GM23248 (cell line): Measurements from ENCODE around the gene SRRT. TPM values are rescaled to one million over a fixed set of nuclear protein-coding genes. Genes with fewer than 3 reads are reported as not detected.

Experiments used
- DNase-seq: peaks from one replicate; pipeline ENCODE4 v3.0.0-alpha.2; 2015
- H2AFZ ChIP-seq: fragments of 200-600 bp; sonication (generic); 2 replicates; pipeline ENCODE4 v1.6.1; 2016; ENCODE audit warnings: antibody characterized with exemption
- H3F3A ChIP-seq: fragments of 200-600 bp; sonication (generic); 2 replicates; pipeline ENCODE4 v1.6.1; 2016; ENCODE audit warnings: mild to moderate bottlenecking, antibody characterized with exemption, mixed run types; ENCODE audit not compliant: insufficient read depth
- H3K27ac ChIP-seq: fragments of 200-600 bp; sonication (generic); 2 replicates; pipeline ENCODE4 v1.5.1; 2016; ENCODE audit warnings: mild to moderate bottlenecking
- H3K27me3 ChIP-seq: fragments of 200-600 bp; sonication (generic); replicated peaks from 2 replicates; pipeline ENCODE4 v1.6.1; 2016; ENCODE audit warnings: mild to moderate bottlenecking; ENCODE audit not compliant: insufficient read depth
- H3K36me3 ChIP-seq: fragments of 200-600 bp; sonication (generic); 2 replicates; pipeline ENCODE4 v1.6.1; 2016; ENCODE audit warnings: low read depth, mild to moderate bottlenecking
- H3K4me1 ChIP-seq: fragments of 200-600 bp; sonication (generic); 2 replicates; pipeline ENCODE4 v1.6.1; 2016; ENCODE audit warnings: mild to moderate bottlenecking; ENCODE audit not compliant: insufficient read depth
- H3K4me2 ChIP-seq: fragments of 200-600 bp; sonication (generic); one replicate; pipeline ENCODE4 v1.6.1; 2016; ENCODE audit warnings: mild to moderate bottlenecking; ENCODE audit not compliant: unreplicated experiment
- H3K4me3 ChIP-seq: fragments of 200-600 bp; sonication (generic); 2 replicates; pipeline ENCODE4 v1.5.1; 2016; ENCODE audit warnings: mild to moderate bottlenecking
- H3K79me2 ChIP-seq: fragments of 200-600 bp; sonication (generic); 2 replicates; pipeline ENCODE4 v1.6.1; 2016; ENCODE audit warnings: mild to moderate bottlenecking; ENCODE audit not compliant: insufficient read depth
- H3K9ac ChIP-seq: fragments of 200-600 bp; sonication (generic); 2 replicates; pipeline ENCODE4 v1.6.1; 2016; ENCODE audit warnings: mild to moderate bottlenecking
- H3K9me2 ChIP-seq: fragments of 200-600 bp; sonication (generic); 2 replicates; pipeline ENCODE4 v1.6.1; 2016; ENCODE audit warnings: mixed run types, mild to moderate bottlenecking, moderate library complexity; ENCODE audit not compliant: insufficient read depth
- H3K9me3 ChIP-seq: fragments of 200-600 bp; sonication (generic); one replicate; pipeline ENCODE4 v1.6.1; 2017; ENCODE audit warnings: low read depth
- H4K20me1 ChIP-seq: fragments of 200-600 bp; sonication (generic); 2 replicates; pipeline ENCODE4 v1.6.0; 2016; ENCODE audit not compliant: insufficient read depth
- EZH2 ChIP-seq: fragments of 200-600 bp; sonication (generic); IDR thresholded peaks from 2 replicates; pipeline ENCODE4 v1.6.1; 2018; ENCODE audit warnings: antibody characterized with exemption, mild to moderate bottlenecking; ENCODE audit not compliant: insufficient read depth, poor library complexity, severe bottlenecking
- EZH2phosphoT487 ChIP-seq: fragments of 200-600 bp; sonication (generic); IDR thresholded peaks from 2 replicates; pipeline ENCODE4 v1.6.1; 2018; ENCODE audit warnings: antibody characterized with exemption, moderate library complexity, mild to moderate bottlenecking, low read depth; ENCODE audit not compliant: insufficient read depth
- WGBS, 2 experiments: methylation state at CpG; one replicate each; pipeline ENCODE4 v1.1.6; 2015 to 2017; ENCODE audit warnings: low lambda C conversion rate in 2 of 2, low coverage in 1 of 2; ENCODE audit errors: missing lambda C conversion rate in 2 of 2; 5-methylcytosine and 5-hydroxymethylcytosine counted together
- in situ Hi-C: fragments of 300-500 bp; cut with MboI; formaldehyde crosslinking; loops from 2 replicates; pipeline ENCODE4 v1.15.0; 2020
- polyA plus RNA-seq: library from polyadenylated mRNA; unstranded; fragments of >200 nt; fragmentation: Nextera tagmentation; extraction: Ambion mirVana; gene quantifications from 2 replicates; pipeline ENCODE4 v1.2.1, GENCODE V29; 2016
- total RNA-seq: library from RNA; depleted of rRNA; stranded (reverse); fragments of >200 nt; shearing (Covaris generic); gene quantifications from 2 replicates; pipeline ENCODE4 v1.2.3, GENCODE V29; 2014

SRRT gene
- total and polyA plus RNA-seq, 2 experiments from 2014 or later: 57.1 to 74.9 TPM

GRCh38 chr7:100888988-100889750 lies 14.3 kb downstream of the SRRT start, which contains the start of gene UFSP1:
Gene UFSP1, minus strand, starts transcription at chr7:100889715. Its CDS starts 444 bp downstream, at chr7:100889271.
- Histone ChIP-seq H3K9me3 (no peaks in the 10 kb centered on the region), H3K4me3 (peak within 1 kb of the TSS; percentile 82), H3K36me3 (peaks cover 25% of the 10 kb centered on the region), H3K4me2 (peak within 1 kb of the TSS; percentile 84), H3K27me3 (no peaks in the 10 kb centered on the region), H3K9me2 (no peaks in the 10 kb centered on the region), H4K20me1 (no peaks in the 10 kb centered on the region), H3K4me1 (peaks cover 11% of the 10 kb centered on the region), H2AFZ (peak within 1 kb of the TSS; percentile 90), H3K27ac (peak within 1 kb of the TSS; percentile 77), H3F3A (peaks cover 18% of the 10 kb centered on the region; the same call in 1 of the 2 replicates), H3K79me2 (peaks cover 23% of the 10 kb centered on the region), H3K9ac (peak within 1 kb of the TSS; percentile 94)
- in situ Hi-C loops: no loop called here
- no peak for DNase-seq
- TF ChIP-seq EZH2phosphoT487 (no peak), EZH2 (no peak)
- 7% methylated on average over 47 to 50 of the region's 73 CpGs for WGBS, 2 experiments

GRCh38 chr7:100890653-100891567 lies 16.0 kb downstream of the SRRT start:
- in situ Hi-C loops: no loop called here
- peak overlapping the region; percentile 65; the same call in 1 of the 2 replicates for H3K9ac ChIP-seq
- 34 to 37% methylated on average over 18 to 43 of the region's 43 CpGs for WGBS, 2 experiments
- DNase-seq: no peak
- H3K4me3 ChIP-seq: peak overlapping the region; percentile 72
- H3K4me1 ChIP-seq: peaks cover 11% of the 10 kb centered on the region
- TF ChIP-seq EZH2phosphoT487 (no peak), EZH2 (no peak)
- no peaks in the 10 kb centered on the region for H3K9me2 ChIP-seq
- H3F3A ChIP-seq: 0 out of 2 replicates have a peak, but pooled peaks cover 14% of the 10 kb centered on the region
- H3K27me3 ChIP-seq: peaks cover 8% of the 10 kb centered on the region
- H3K79me2 ChIP-seq: peaks cover 21% of the 10 kb centered on the region
- peak overlapping the region; percentile 90 for H2AFZ ChIP-seq
- H3K36me3 ChIP-seq: peaks cover 14% of the 10 kb centered on the region
- H3K4me2 ChIP-seq: peak overlapping the region; percentile 70
- no peaks in the 10 kb centered on the region for H3K9me3 ChIP-seq
- no peaks in the 10 kb centered on the region for H4K20me1 ChIP-seq
- H3K27ac ChIP-seq: peak overlapping the region; percentile 56

DNA sequence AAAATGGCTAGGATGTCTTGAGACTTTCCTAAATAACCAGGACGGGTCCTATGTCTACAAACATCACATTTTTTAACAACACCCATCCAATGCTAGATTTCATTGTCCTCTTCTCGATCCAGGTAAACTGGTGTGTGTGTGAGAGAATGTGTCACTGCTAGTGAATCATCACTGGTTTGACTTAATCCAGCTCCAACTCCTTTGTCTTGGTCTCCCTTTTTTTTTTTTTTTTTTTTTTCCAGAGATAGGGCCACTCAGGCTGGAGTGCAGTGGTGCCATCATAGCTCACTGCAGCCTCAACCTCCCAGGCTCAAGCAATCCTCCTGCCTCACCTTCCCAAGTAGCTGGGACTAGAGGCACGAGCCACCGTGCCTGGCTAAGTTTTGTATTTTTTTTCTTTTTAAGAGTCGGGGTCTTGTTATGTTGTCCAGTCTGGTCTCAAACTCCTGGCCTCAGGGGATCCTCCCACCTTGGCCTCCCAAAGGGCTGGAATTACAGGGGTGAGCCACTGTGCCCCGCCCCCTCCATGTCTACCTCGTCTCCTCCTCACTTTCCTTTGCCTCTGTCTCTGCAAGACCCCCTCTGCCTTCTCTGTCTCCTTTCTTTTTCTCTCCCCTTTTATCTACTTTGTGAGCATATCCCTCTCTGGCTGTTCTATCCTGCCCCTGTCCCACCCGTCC lies 16.8 kb downstream of the SRRT start:
- in situ Hi-C loops: no loop called here
- WGBS, 2 experiments: 64 to 72% methylated on average over 6 to 8 of the region's 8 CpGs
- H2AFZ ChIP-seq: no peak overlapping the region

More for the DNA sequence above, 16.8 kb downstream of the SRRT start:
- no peak overlapping the region for H3K4me3 ChIP-seq
- no peak overlapping the region for H3K9ac ChIP-seq
- H3K9me3 ChIP-seq: no peaks in the 10 kb centered on the region
- H3K79me2 ChIP-seq: peaks cover 21% of the 10 kb centered on the region
- peaks cover 10% of the 10 kb centered on the region for H3K36me3 ChIP-seq
- peaks cover 15% of the 10 kb centered on the region for H3K27me3 ChIP-seq
- DNase-seq: peak; percentile 53
- TF ChIP-seq EZH2phosphoT487 (no peak), EZH2 (no peak)
- H4K20me1 ChIP-seq: no peaks in the 10 kb centered on the region
- no peaks in the 10 kb centered on the region for H3K9me2 ChIP-seq
- H3K4me2 ChIP-seq: no peak overlapping the region
- no peak overlapping the region for H3K27ac ChIP-seq
- peaks cover 11% of the 10 kb centered on the region for H3K4me1 ChIP-seq
- H3F3A ChIP-seq: 0 out of 2 replicates have a peak, but pooled peaks cover 14% of the 10 kb centered on the region
